Endometrial microvascular endothelial cells (primary cell): Measurements from ENCODE around the gene MTMR6. TPM values are rescaled to one million over a fixed set of nuclear protein-coding genes. Genes with fewer than 3 reads are reported as not detected.

Experiments used
- in situ Hi-C: cut with HindIII; loops from 2 replicates; pipeline ENCODE4 v1.10.0; 2017; ENCODE audit warnings: low sequenced_read_pairs, low pct_unique_long_range_greater_than_20kb; ENCODE audit errors: inconsistent ontology term
- total RNA-seq: library from RNA; depleted of rRNA; stranded (reverse); fragments of >200 nt; gene quantifications from one replicate; pipeline ENCODE4 v1.2.3, GENCODE V29; 2015; ENCODE audit errors: inconsistent ontology term

The MTMR6 gene
- total RNA-seq, 1 donor from 2014 or later, result 24.4 TPM

GRCh38 chr13:25281935-25282332, 5.4 kb downstream of the MTMR6 start:
- in situ Hi-C loops, result no loop called here

DNA sequence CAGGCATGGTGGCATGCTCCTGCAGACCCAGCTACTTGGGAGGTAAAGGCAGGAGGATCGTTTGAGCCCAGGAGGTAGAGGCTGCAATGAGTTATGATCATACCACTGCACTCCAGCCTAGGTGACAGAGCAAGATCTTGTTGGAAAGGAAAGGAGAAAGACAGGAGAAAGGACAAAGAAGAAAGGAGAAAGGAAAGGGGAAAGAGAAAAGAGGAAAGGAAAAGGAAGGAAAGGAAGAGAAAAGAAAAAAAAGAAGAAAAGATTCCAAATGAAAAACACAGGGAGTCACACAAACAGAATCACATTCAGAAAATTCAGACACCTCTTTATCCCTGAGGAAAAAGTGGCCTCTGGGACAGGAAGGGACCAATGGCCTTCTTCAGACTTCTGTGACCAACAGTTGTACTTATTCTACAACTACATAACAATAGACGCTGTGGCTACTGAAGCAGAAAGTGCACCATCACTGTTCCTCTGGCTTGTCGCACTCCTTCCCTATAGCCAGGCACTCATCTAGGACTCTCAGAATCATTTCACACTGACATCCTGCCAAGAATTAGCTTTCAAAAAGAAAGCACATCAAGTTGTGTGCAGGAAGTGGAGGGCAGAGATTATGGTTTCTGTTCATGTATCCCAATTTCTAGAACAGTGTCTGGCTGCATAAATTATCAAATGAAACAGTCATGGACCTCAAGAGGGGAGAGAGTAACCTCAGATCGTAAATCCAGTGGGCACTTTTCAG, 5.9 kb downstream of the MTMR6 start:
- in situ Hi-C loops, result no loop called here

GRCh38 chr13:25280396-25280795, 6.9 kb downstream of the MTMR6 start:
- in situ Hi-C loops, result no loop called here

DNA sequence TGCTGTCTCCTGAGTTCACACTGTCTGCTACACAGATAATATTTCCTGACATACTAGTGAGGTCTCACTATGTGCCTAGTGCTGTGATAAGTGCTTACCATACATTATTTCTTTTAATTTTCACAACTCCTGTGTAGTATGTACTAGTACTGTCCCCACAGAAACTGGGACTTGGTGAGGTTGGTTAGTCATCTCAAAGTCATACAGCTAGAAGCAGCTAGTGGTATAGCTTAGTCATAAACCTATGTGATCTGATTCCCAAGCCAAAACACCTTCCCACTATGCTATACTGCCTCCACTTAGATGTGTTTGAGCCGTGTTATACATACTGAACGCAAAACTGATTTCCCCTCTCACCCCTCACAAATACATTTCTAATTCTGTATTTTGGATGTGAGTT, 10.5 kb downstream of the MTMR6 start:
- in situ Hi-C loops, result no loop called here

GRCh38 chr13:25268561-25268960, 18.7 kb downstream of the MTMR6 start:
- in situ Hi-C loops, result no loop called here

- in situ Hi-C loops, result no loop called here
Measured at GRCh38 chr13:25267715-25268114, 19.6 kb downstream of the MTMR6 start.

DNA sequence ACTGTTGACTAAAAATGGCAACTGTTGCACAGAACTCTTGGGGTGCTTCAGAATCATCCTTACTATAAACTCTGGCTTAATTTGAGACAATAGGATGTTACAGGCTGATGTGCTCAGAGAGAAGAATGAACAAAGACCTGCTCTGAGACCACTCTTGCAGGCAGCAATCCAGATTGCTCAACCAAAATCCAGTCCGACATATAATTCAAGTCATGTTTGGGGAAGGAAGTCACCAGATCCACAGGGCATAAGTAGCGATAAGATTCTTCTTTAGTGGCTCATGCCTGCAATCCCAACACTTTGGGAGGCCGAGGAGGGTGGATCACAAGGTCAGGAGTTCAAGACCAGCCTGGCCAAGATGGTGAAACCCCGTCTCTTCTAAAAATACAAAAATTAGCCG, 20.6 kb downstream of the MTMR6 start:
- in situ Hi-C loops, result no loop called here

- in situ Hi-C loops, result no loop called here
Measured at GRCh38 chr13:25262261-25262660, 25.0 kb downstream of the MTMR6 start.

DNA sequence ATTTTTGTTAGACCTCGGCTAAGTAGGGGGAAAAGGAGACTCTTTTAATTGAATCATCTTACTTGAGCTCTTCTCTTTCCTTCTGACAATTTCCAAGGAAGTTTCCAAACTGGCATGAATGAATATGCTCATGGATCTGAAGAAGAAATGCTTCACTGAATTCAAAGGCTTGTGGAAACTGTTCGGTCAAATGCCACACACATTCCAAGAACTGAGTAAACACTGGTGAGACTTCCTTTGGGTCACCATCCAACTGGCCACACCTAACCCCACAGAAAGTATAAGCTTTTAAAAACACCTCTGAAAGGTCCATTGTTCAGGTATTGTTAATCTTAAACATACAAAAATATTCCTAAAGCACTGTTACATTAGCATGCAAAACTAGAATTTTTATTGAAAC, 33.6 kb downstream of the MTMR6 start:
- in situ Hi-C loops, result no loop called here

GRCh38 chr13:25252752-25253151, 34.5 kb downstream of the MTMR6 start:
- in situ Hi-C loops, result no loop called here

DNA sequence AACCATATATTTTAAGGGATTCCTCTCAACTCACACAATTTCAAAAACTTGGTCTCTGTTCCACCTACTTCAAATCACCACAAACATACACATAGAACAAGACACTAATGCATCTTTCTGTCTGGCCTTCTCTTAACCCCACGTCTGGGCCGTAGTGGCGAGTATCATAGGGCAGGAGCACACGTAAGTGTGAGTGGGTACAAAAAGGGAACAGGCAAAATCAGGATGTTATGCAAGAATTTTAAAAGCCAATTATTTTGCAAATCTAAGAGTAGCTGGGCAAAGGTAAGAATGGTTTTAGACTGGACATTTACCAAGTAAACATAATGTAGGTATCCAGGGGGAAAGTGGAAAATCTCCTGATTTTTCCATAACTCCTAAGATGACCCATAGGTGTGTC, 35.1 kb downstream of the MTMR6 start:
- in situ Hi-C loops, result no loop called here

GRCh38 chr13:25249001-25249543, 38.2 kb downstream of the MTMR6 start:
- in situ Hi-C loops, result no loop called here

- in situ Hi-C loops, result no loop called here
Measured at GRCh38 chr13:25248071-25248470, 39.2 kb downstream of the MTMR6 start.

- in situ Hi-C loops, result no loop called here
Measured at GRCh38 chr13:25247360-25247759, 39.9 kb downstream of the MTMR6 start.

DNA sequence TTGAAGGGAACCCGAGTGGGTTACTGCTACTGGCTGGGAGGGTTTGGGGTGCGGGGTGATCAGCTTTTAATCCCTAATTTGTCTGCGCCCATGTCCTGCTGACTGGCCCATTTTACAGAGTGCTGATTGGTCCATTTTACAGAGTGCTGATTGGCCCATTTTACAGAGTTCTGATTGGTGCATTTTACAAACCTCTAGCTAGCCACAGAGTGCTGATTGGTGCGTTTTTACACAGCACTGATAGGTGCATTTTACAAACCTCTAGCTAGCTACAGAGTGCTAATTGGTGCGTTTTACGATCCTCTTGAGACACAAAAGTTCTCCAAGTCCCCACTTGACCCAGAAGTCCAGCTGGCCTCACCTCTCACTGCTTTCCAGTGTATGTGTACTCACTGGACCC, 43.2 kb downstream of the MTMR6 start:
- in situ Hi-C loops, result no loop called here

- in situ Hi-C loops, result no loop called here
Measured at GRCh38 chr13:25242956-25243355, 44.3 kb downstream of the MTMR6 start.

DNA sequence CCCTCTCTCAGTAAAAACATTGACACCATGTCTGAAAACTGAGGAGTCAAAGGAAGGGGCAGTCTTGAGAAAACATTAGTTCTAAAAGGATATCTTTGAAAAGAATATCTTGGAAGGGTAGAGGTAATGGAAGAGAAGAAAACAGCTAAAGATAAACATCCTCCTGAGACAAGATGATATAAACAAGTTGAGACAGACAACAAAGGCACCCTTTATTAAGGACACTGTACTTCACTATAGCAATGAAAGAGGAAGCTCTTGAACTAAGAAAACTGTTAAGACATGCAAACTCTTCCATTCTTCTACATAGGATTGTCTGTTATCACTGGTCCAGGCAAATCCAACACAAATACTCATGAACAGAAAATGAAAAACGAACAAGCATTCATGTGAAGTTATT, 46.3 kb downstream of the MTMR6 start:
- in situ Hi-C loops, result no loop called here

DNA sequence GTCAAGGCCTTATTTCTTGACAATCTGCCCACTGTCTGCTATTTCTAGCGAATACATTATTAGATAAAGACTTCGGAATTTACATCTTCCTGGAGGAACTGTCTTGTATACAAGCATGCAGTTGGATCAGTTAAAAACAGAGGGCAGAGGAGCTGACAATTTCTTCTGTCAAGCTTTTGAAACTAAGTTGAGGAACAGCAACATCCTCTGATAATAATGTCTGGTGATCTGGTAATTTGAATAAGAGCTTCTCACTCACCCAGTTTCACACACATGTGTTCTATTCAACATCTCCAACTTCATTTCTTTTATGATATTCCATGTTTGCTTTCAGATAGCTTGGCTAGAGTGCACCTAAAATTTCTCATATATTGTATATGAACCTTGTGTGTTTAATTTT, 50.2 kb downstream of the MTMR6 start:
- in situ Hi-C loops, result no loop called here

- in situ Hi-C loops, result no loop called here
Measured at GRCh38 chr13:25233861-25234260, 53.4 kb downstream of the MTMR6 start.

- in situ Hi-C loops, result no loop called here
Measured at GRCh38 chr13:25232937-25233515, 54.3 kb downstream of the MTMR6 start.

DNA sequence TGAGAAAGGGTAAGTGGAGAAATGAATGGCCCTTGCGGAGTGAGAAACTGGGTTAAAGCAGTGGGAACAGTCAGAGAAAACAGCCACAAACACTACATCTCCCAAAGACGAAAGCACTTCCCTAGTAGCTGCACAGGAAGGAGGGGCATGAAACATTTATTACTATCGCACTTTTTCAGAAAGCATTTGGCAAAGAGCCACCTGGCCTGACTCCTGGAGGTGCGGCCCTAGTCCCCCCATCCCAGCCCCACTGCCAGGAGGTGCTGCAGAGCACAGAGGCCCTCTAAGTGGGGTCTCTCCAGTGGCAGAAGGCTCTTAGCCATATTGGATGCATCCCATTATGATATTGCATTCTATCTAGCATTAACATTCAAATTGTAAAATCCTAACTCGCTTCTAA, 55.8 kb downstream of the MTMR6 start:
- in situ Hi-C loops, result no loop called here
